LNCaP clone FGC (cell line): ENCODE results near the gene PIM1.
A peak's percentile ranks its signal among the peaks of the same experiment; 100 is the strongest.
"Not testable (repeated sequence)": the region's sequence is repeated elsewhere in the genome, so short reads cannot be mapped to it uniquely, and the experiment has no call there.

Experiments
- DNase-seq: peaks from one replicate; pipeline ENCODE4 v3.0.0-alpha.2; 2011; ENCODE audit warnings: low read depth
- H3K4me3 ChIP-seq: 2 replicates; pipeline ENCODE4 v1.5.1; 2011; ENCODE audit warnings: mild to moderate bottlenecking, low read depth, low read length, control low read depth
- CTCF ChIP-seq: IDR thresholded peaks from 2 replicates; pipeline ENCODE4 v1.5.1; 2012; ENCODE audit warnings: mild to moderate bottlenecking; ENCODE audit not compliant: control insufficient read depth, insufficient read depth; ENCODE audit errors: extremely low read depth

PIM1 gene

GRCh38 chr6:37188962-37189510 is 19.1 kb downstream of the PIM1 start:
- no peak overlapping the region for H3K4me3 ChIP-seq
- no peak for TF ChIP-seq CTCF
- no peak for DNase-seq

- TF ChIP-seq CTCF = no peak
- no peak for DNase-seq
- no peak overlapping the region for H3K4me3 ChIP-seq
Observed at GRCh38 chr6:37190159-37190535, 20.2 kb downstream of the PIM1 start.

- peak; percentile 50 for DNase-seq
- no peak overlapping the region for H3K4me3 ChIP-seq
- no peak for TF ChIP-seq CTCF
Observed at GRCh38 chr6:37192666-37193065, 22.7 kb downstream of the PIM1 start.

- DNase-seq, H3K4me3 ChIP-seq: not testable (repeated sequence)
Observed at GRCh38 chr6:37194886-37195285, 24.9 kb downstream of the PIM1 start.

- not testable (repeated sequence) for H3K4me3 ChIP-seq
Observed at GRCh38 chr6:37196451-37196850, 26.5 kb downstream of the PIM1 start.

GRCh38 chr6:37200085-37200484 is 30.1 kb downstream of the PIM1 start:
- TF ChIP-seq CTCF = no peak
- no peak for DNase-seq
- no peak overlapping the region for H3K4me3 ChIP-seq

More at GRCh38 chr6:37196451-37196850, 26.5 kb downstream of the PIM1 start:
- not testable (repeated sequence) for DNase-seq

- no peak for TF ChIP-seq CTCF
- no peak for DNase-seq
Observed at GRCh38 chr6:37201726-37202125, 31.8 kb downstream of the PIM1 start.

GRCh38 chr6:37202788-37203491 is 33.0 kb downstream of the PIM1 start:
- no peak for DNase-seq
- no peak for TF ChIP-seq CTCF
- H3K4me3 ChIP-seq = no peak overlapping the region

More at GRCh38 chr6:37201726-37202125, 31.8 kb downstream of the PIM1 start:
- H3K4me3 ChIP-seq = no peak overlapping the region
